Hematopoietic multipotent progenitor cell treated with erythropoietin and hydrocortisone succinate and interleukin-3 and kit ligand, for 8 days (in vitro differentiated cells): ENCODE data around the gene PLPPR4.
"Not testable (repeated sequence)": the region's sequence is repeated elsewhere in the genome, so short reads cannot be mapped to it uniquely, and the experiment has no call there.

Experiments
- DNase-seq: peaks from one replicate; pipeline ENCODE4 v3.0.0-alpha.2; 2015

The PLPPR4 gene

DNA sequence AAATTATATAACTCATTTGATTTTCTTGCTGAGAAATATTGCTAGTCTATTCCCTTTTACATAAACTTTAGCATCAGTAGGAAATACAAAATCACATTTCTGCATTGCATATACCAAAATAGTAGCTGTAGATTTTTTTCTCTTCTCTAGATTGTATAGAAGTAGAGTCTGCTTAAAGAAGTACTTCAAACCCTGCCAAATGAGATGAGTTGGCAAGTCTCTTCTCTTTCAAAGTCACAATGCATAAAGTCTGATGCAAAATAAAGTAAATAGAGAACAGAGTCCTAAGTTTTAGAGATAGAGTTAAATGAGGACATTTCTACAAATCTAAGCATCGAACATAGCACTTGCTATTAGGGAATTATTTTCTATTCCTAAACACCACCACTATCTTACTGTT lies 6.4 kb downstream of the PLPPR4 start:
- DNase-seq: no peak

DNA sequence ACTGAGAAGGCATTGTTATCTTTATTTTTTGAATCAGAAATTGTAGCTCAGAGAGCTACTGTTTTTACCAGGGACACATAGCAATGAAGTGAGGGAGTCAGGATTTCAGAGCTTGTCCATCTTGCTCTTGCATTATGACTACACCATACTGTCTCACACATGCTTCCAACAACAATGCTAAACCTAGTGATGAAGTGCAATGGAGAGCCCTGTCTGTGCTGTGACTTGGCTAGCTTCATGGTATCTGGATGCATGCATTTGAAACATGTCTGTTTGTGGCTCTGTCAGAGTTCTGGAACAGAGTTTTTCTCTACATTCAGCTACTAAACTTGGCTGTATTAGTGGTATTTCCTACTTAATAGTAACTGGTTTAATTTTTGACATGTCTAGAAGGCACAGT lies 7.0 kb downstream of the PLPPR4 start:
- no peak for DNase-seq

DNA sequence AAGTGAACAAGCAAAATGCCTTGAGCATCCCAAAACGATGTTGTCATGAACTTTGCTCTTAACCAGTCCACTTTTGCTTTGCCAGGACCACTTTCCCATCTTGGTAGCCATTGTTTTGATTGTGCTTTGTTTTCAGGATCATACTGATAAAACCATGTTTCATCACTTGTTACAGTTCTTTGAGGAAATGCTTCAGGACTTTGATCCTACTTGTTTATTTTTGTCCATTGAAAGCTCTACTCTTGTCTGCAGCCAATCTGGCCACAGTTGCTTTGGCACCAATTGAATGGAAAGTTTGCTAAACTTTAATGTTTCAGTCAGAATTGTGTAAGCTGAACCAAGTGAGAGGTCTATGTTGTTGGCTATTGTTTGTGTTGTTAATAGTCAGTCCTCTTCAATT lies 12.8 kb downstream of the PLPPR4 start:
- no peak for DNase-seq

DNA sequence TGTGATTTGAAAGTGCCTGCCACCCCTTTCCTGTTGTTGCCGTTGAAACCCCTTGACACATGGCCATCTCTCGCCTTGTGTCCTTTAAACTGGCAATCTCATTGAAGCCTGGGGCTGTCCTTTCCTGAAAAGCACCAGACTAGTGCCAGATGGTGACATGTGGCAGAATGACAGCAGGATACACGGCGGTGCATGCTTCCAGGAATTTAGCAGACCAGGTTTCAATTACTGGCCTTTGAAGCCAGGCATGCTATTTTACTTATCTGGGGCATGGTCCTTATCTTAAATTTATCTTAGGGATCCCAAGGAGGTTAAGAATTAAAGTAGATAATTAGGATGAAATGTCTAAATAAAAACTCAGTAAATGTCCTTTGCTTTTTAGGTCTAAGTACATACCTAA lies 15.2 kb downstream of the PLPPR4 start:
- no peak for DNase-seq

DNA sequence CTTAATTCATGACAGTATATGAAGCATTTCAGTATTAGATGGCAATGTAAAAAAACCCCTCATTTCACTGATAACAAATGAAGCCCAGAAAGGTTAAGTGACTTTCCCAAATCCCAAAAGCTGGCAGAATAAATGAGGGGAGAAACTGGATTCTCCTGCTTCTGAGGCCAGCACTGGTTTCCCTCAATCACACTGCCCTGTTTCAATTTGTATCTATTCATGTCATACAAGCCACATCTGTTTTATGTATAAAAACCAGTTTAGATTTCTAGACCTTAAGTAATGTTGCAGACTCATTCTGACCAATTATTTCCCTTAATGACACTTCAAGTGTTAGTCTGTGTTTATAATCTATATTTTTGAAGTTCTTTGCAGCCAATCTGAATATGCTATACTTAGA lies 16.8 kb downstream of the PLPPR4 start:
- DNase-seq: no peak

DNA sequence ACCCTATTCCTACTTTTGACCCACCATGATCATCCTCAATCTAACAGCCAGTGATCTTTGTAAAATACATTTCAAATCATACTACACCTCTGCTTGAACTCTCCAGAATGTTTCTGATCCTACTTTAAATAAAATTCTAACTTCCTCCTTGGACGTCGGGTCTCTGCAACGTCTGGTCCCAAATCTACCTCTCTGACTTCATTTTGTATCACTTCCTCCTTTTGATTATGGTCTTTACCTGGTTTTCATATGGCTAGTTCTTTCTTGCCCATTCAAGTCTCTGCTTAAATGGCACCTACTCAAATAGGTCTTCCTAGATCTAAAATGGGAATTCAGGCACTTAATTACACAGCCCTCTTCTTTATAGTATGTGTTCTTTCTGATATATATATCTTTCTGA lies 18.2 kb downstream of the PLPPR4 start:
- DNase-seq: no peak

DNA sequence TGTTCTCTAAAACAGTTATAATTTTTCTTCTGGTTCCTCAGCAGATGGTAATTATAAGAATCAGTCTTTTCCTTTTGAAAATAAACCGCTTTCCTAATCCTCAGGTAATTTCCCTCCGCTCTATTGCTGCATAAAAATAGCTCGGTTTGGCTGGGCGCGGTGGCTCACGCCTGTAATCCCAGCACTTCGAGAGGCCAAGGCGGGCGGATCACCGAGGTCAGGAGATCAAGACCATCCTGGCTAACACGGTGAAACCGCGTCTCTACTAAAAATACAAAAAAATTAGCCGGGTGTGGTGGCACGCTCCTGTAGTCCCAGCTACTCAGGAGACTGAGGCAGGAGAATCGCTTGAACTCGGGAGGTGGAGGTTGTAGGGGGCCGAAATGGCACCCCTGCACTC lies 19.2 kb downstream of the PLPPR4 start:
- not testable (repeated sequence) for DNase-seq

DNA sequence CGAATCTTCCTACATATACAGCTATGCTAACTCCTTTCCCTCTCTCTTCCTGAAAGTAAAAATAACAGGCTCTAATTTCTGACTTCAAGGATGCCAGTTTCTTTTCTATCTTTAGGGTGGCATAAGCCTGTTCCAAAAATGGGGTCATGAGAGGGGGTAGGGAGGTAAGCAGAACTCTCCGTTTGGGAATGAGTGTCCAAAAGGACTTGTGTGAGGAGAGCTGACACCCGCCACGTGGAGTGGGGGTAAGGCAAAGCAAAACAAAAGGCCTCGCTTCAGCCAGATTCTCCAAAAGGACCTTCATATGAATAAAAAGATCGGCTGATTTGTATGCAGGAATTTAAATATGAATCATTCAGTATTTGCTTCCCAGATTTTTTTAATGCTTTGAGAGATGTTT lies 28.6 kb downstream of the PLPPR4 start:
- no peak for DNase-seq

DNA sequence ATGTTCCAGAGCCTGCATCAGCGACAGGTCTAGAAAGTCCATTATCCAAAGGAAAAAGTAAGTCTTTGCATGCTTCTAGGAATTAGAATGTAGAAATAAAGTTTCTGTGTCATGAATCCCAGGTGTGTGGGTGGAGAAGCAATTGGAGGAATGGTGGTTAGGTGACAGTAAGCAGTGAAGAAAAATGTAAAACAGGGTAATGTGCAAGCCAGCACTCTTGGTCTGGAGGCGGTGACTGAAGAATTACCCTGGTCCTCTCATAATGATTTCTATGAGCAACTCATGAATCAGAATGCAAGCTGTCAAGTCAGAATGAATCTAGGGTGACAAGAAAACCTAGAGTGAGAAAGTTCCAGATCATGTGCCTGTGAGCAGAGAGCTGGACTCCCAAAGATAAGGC lies 33.6 kb downstream of the PLPPR4 start:
- no peak for DNase-seq

DNA sequence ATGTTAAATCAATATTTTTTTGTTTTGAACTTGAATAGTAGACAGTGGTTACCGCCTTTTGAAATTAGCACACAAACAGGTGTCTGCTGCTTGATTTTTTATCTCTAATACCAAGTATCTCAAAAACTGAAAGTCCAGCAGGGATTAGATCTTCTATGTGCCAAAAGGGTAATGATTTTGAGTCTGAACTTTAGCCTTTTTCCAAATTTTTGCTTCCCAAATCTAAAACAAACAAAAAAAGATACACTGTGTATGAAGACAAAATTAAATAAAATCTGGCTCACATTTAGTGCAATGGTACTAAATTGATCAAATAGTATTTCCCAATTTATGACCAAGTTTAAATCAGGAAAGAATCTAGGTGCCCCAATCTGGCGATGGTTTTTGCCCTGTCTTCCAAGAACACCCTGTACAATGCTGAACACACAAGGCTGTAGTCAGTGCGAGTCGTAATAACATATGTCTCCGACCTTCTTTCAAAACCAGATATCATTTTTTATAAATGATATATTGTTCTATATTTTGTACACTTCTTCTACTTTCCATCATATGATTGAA lies 40.5 kb downstream of the PLPPR4 start:
- no peak for DNase-seq

DNA sequence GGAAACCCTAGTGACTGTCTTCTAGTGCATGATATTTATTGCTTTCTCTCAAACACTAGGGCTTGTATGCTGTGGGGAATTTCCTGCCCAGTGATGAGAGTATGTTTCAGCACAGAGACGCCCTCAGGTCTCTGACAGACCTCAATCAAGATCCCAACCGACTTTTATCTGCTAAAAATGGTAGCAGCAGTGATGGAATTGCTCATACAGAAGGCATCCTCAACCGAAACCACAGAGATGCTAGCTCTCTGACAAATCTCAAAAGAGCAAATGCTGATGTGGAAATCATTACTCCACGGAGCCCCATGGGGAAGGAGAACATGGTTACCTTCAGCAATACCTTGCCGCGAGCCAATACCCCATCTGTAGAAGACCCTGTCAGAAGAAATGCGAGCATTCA lies 41.3 kb downstream of the PLPPR4 start:
- DNase-seq: no peak

DNA sequence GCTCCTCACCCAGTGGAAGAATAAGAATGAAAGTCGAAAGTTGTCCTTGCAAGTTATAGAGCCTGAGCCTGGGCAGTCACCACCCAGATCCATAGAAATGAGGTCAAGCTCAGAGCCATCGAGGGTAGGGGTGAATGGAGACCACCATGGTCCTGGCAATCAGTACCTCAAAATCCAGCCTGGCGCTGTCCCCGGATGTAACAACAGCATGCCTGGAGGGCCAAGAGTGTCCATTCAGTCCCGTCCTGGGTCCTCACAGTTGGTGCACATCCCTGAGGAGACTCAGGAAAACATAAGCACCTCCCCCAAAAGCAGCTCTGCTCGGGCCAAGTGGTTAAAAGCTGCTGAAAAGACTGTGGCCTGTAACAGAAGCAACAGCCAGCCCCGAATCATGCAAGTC lies 41.8 kb downstream of the PLPPR4 start:
- DNase-seq: no peak

DNA sequence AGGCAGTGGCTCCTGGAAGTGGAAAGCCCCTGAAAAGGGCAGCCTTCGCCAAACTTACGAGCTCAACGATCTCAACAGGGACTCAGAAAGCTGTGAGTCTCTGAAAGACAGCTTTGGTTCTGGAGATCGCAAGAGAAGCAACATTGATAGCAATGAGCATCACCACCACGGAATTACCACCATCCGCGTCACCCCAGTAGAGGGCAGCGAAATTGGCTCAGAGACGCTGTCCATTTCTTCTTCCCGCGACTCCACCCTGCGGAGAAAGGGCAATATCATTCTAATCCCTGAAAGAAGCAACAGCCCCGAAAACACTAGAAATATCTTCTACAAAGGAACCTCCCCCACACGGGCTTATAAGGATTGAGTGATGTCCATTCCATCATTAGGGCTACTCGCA lies 42.4 kb downstream of the PLPPR4 start:
- no peak for DNase-seq

DNA sequence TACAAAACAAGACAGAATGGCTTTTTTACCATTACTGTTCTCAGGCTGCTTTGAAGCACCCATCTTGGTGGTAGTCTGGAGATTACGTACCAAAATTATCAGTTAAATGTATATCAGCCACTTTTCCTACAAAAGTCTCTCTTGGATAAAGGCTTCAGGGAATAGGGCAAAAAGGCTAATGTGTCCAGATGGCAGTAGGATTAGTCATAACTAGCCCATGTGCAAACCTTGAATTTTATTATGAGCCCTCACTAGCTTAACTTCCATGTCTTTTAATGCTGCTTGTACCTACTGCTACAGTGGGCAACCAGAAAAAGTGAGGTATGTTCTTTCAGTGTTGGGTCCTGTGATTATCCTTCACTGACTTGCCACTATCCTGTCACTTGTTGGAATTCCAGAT lies 51.0 kb downstream of the PLPPR4 start:
- DNase-seq: no peak

DNA sequence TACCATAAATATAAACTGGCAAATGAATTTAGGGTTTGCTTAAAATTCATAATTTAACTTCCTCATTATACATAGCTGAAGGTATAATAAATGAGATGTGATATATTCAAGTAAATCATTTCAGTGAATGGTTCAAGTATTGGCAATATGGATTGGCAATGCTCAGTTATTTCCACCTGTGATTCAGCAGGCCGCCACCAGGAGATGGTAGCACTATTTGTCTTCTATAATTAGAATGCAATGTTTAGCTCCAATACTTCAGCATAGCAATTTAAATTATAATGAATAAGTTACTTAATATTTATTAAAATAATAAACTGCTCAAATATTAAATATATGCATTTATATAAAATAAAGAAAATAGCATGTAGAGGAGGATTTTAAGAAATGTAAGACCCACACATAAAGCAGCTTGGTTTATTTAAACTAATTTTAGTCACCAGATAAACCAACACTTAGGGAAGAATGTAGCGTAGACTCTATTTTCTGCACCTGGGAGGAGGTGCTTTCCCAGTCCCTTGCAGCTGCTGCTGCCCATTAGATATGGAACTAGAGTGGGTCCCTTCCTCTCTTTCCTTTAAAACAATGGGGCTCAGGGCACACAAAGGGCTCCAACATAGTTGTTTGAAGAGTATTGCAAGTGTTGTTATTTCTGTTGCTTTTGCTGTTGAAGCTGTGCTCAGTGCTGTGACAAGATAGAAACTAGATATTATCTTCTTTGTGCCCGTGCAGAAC lies 62.1 kb downstream of the PLPPR4 start:
- DNase-seq: no peak

DNA sequence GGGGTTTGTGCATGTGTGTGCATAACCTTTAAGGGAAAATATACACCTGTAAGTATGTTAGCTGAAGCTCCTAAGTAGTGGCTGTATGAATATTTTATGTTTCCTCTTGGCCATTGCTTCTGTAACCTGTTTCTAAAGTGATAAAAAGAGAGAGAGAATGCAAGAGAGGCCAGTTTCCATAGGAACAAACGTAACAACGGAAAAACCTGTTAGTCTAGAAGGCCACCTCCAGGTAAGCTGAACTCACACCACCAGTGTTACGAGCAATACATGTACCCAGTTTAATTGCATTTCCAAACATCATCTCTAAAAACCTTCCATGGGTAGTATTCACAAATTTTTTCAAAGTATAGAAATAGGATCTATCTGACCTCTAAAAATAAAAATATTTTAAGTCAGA lies 63.1 kb downstream of the PLPPR4 start:
- DNase-seq: no peak

DNA sequence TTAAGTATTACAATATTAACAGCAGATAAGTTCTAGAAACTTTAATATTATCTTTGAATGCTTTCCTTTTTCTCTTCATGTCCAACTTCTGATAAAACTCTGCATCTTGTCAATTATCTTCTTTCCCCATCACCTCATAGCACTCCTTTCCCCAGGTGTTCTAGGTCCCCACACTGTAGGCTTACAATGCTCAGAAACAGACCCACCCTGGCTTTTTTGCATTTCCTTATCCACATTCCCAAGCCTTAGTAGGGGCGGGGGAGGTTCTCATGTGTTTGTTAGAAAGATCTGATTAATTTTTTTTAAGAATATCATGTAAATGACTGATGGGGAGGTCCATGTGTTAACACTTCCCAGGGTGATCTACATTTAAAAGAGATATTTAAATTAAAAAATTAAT lies 63.9 kb downstream of the PLPPR4 start:
- no peak for DNase-seq

DNA sequence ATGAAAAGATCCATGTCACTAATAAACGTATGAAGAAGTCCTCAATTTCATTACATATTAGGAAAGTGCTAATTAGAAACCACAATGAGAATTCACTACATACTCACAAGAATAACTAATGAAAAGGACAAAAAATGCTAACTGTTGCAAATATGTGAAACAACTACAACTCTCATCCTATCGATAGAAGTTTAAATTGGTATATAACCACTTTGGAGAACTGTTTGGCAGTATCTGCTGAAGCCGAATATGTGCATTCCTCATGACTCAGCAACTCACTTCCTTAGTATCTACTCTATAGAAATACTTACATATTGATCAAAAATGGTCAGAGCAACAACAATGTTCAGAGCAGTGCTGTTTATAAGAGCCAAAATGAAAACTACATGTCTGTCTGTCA lies 66.8 kb downstream of the PLPPR4 start:
- no peak for DNase-seq

DNA sequence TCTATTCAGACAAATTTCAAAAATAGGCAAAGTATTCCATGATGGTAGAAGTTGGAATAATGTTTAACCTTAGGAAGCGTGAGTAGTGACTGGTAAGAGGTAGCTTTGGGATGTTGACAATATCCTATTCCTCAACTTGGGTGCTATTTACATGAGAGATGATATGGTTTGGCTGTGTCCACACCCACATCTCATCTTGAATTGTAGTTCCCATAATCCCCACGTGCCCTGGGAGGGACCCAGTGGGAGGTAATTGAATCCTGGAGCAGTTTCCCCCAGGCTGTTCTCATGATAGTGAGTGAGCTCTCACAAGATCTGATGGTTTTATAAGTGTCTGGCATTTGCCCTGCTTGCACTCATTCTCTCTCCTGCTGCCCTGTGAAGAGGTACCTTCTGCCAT lies 67.3 kb downstream of the PLPPR4 start:
- no peak for DNase-seq

DNA sequence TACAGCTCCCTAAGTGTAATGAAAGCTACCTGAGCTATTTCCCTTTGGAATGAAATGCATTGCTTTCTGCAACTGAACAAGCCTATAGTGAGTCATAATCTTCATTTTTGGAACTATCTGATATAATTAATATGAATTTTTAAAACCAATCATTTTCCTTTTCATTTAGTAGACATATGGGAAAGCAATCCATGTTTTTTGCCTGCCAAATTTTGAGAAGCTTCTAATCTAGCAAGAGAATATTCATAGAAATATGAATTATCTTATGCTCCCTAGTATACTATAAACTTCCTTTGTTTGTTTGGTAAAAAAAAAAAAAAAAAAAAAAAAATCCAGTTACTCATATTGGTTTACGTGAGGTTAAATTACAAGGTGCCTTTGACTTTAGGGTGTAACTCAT lies 68.3 kb downstream of the PLPPR4 start:
- no peak for DNase-seq

DNA sequence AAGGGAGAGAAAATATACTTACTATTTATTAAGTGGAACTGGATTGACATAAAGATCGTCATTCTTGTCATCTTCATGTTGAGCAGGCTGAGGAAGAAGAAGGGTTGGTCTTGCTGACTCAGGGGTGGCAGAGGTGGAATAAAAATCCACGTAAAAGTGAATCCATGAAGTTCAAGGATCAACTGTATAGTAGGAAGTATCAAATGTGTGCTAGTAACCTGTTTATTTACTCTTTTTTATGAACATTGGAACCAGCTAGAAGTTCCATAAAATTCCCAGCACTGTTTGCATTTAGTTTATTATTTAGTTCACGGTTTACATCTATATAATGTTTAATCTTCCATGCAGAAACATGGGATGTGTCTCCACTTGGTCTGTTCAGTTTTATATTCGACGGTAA lies 70.7 kb downstream of the PLPPR4 start:
- no peak for DNase-seq

DNA sequence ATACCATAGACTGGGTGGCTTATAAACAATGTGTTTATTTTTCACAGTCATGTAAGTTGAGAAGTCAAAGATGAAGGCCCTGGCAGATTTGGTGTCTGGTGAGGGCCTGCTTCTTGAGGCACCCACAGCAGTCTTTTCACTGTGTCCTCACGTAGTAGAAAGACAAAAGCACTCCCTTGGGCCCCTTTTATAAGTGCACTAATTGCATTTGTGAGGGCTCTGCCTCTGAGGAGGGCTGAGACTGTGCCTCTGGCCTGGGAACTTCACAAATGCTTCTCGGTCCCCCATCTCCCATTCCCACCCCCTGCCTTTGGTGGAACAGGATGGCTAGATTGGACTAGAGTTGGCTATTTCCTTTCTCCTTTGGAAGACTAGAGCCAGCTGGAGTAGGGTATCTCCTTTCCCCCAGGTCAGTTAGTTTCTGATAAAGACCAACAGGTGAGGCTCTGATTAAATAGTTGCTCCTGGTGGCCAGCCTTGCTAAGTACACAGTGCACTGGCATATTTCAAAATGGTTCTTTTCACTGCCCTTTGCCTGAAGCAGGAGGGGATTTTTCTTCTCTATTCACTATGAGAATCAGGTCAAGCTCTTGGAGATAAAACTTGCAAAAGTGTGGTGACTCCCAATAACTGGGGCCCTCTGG lies 82.9 kb downstream of the PLPPR4 start:
- no peak for DNase-seq

DNA sequence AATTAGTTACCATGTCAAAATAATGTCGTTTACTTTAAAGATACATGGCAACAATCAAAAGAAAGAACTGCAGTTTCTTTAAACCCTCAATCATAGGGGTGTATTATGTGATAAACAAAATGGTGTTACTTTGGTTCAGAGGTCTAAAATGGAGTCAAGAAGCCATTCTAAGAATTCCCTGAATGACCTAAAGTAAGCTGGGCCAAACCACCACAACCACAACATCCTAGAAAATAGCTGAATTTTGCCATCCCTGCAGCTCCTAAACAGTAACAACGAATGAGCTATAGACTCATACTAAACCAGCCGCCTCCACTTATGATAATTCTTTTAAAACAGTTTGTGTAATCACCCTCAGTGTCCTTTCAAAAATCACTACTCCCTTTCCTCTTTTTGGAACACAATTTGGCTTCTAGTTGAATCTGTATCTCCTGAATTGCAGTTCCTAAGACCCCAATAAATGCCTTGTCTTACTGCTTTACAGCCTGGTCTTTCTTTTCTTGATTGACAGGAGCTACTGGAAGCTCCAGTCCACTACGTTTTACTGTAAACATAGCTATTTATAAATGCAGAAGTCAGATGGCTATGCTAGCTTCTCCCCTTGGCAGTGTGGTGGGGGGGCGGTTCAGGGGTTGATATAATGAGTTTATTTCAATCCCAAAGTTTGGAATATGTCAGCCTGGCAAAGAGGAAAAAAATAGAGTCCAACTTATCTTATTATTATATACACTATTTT lies 84.3 kb downstream of the PLPPR4 start:
- no peak for DNase-seq

DNA sequence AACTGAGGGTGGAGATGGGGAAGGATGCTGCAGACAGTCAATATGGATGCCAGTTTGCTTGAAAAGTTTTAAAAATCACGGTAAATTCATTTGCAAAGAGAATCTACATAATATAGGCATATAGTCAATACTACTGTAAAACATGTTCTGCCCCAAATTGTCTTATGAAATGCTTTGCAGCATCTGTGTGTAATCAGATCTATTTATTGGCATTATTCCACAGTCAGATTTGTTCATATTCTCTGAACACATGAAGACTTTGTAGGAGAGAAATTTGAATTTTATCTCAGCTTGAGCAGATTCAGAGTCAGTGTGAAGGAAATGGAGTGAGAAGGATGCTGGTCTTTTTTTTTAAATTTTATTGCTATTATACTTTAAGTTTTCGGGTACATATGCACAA lies 88.5 kb downstream of the PLPPR4 start:
- DNase-seq: no peak
